GM23338 (cell line): ENCODE results near the gene IQCE. TPM values are rescaled to one million over a fixed set of nuclear protein-coding genes. Genes with fewer than 3 reads are reported as not detected.

Experiments used
- ATAC-seq: fragments of 200-7000 bp; cut with Tn5 transposase; 3 replicates; pipeline ENCODE4 v1.9.1; 2020
- DNase-seq: peaks from one replicate; pipeline ENCODE4 v3.0.0-alpha.2; 2015; ENCODE audit warnings: low spot score
- H2AFZ ChIP-seq: fragments of 200-600 bp; sonication (generic); 2 replicates; pipeline ENCODE4 v1.8.0; 2016; ENCODE audit warnings: antibody characterized with exemption, mild to moderate bottlenecking, moderate library complexity
- H3F3A ChIP-seq: fragments of 200-600 bp; sonication (generic); replicated peaks from 2 replicates; pipeline ENCODE4 v1.8.0; 2017; ENCODE audit warnings: antibody characterized with exemption, mixed run types, low read depth
- H3K27ac ChIP-seq: fragments of 200-600 bp; sonication (generic); 2 replicates; pipeline ENCODE4 v1.6.1; 2016; ENCODE audit warnings: low read depth
- H3K27me3 ChIP-seq: fragments of 200-600 bp; sonication (generic); 2 replicates; pipeline ENCODE4 v1.8.0; 2016; ENCODE audit warnings: mild to moderate bottlenecking, mixed run types, moderate library complexity; ENCODE audit not compliant: insufficient read depth
- H3K36me3 ChIP-seq: fragments of 200-600 bp; sonication (generic); 2 replicates; pipeline ENCODE4 v1.8.0; 2016; ENCODE audit warnings: mild to moderate bottlenecking; ENCODE audit not compliant: insufficient read depth
- H3K4me1 ChIP-seq: fragments of 200-600 bp; sonication (generic); 2 replicates; pipeline ENCODE4 v1.8.0; 2016; ENCODE audit warnings: mild to moderate bottlenecking, moderate library complexity; ENCODE audit not compliant: insufficient read depth
- H3K4me2 ChIP-seq: fragments of 200-600 bp; sonication (generic); 2 replicates; pipeline ENCODE4 v1.7.1; 2017; ENCODE audit warnings: mixed run types
- H3K4me3 ChIP-seq: fragments of 200-600 bp; sonication (generic); 2 replicates; pipeline ENCODE4 v1.6.1; 2016; ENCODE audit warnings: mixed run types
- H3K79me2 ChIP-seq: fragments of 200-600 bp; sonication (generic); replicated peaks from 2 replicates; pipeline ENCODE4 v1.8.0; 2017; ENCODE audit warnings: mild to moderate bottlenecking; ENCODE audit not compliant: insufficient read depth
- H3K9me2 ChIP-seq: fragments of 200-600 bp; sonication (generic); 2 replicates; pipeline ENCODE4 v1.8.0; 2017; ENCODE audit not compliant: insufficient read depth
- H4K20me1 ChIP-seq: fragments of 200-600 bp; sonication (generic); replicated peaks from 2 replicates; pipeline ENCODE4 v1.8.0; 2017; ENCODE audit warnings: mild to moderate bottlenecking; ENCODE audit not compliant: insufficient read depth
- H3K27ac Mint-ChIP-seq: 2 replicates; pipeline ENCODE4 v1.8.0; 2020; ENCODE audit warnings: inconsistent platforms, mild to moderate bottlenecking, moderate library complexity, mixed read lengths
- H3K27me3 Mint-ChIP-seq: 3 replicates; pipeline ENCODE4 v1.8.0; 2022; ENCODE audit warnings: low read depth, mild to moderate bottlenecking, moderate library complexity, mixed read lengths, inconsistent platforms; ENCODE audit not compliant: insufficient read depth, poor library complexity
- H3K36me3 Mint-ChIP-seq: 3 replicates; pipeline ENCODE4 v1.8.0; 2021; ENCODE audit warnings: low read depth, mild to moderate bottlenecking, inconsistent platforms, moderate library complexity, mixed read lengths
- H3K4me1 Mint-ChIP-seq: 3 replicates; pipeline ENCODE4 v1.8.0; 2020; ENCODE audit warnings: mild to moderate bottlenecking, inconsistent platforms, mixed read lengths
- H3K4me3 Mint-ChIP-seq: 3 replicates; pipeline ENCODE4 v1.8.0; 2021; ENCODE audit warnings: moderate library complexity, mild to moderate bottlenecking, inconsistent platforms, mixed read lengths
- H3K9me3 Mint-ChIP-seq: 3 replicates; pipeline ENCODE4 v1.8.0; 2020; ENCODE audit warnings: moderate library complexity, mild to moderate bottlenecking, inconsistent platforms, mixed read lengths
- CREB1 ChIP-seq: fragments of 250-450 bp; sonication (Bioruptor Pico); IDR thresholded peaks from 2 replicates; pipeline ENCODE4 v1.5.0; 2020; ENCODE audit warnings: low read depth, mild to moderate bottlenecking, moderate library complexity
- CTCF ChIP-seq, 2 experiments: fragments of 200-600 bp in 1 of 2; sonication (generic) in 1 of 2; conservative IDR thresholded peaks; 2 replicates each; pipeline versions ENCODE4 v1.5.1 to v1.6.1; 2016 to 2017; ENCODE audit warnings: antibody characterized with exemption in 2 of 2, low read depth in 2 of 2, mild to moderate bottlenecking in 2 of 2, moderate library complexity in 1 of 2
- ETS1 ChIP-seq: IDR thresholded peaks from 2 replicates; pipeline ENCODE4 v1.6.1; 2016; ENCODE audit warnings: antibody characterized with exemption
- EZH2 ChIP-seq: fragments of 200-600 bp; sonication (generic); IDR thresholded peaks from one replicate; pipeline ENCODE4 v1.8.0; 2017; ENCODE audit warnings: antibody characterized with exemption, mild to moderate bottlenecking, low read depth; ENCODE audit not compliant: unreplicated experiment
- EZH2phosphoT487 ChIP-seq: fragments of 200-600 bp; sonication (generic); IDR thresholded peaks from one replicate; pipeline ENCODE4 v1.8.1; 2018; ENCODE audit warnings: antibody characterized with exemption; ENCODE audit not compliant: unreplicated experiment
- JUNB ChIP-seq: IDR thresholded peaks from one replicate; pipeline ENCODE4 v1.6.1; 2016; ENCODE audit warnings: antibody characterized with exemption; ENCODE audit not compliant: unreplicated experiment
- NANOG ChIP-seq: IDR thresholded peaks from 2 replicates; pipeline ENCODE4 v1.6.1; 2016; ENCODE audit warnings: antibody characterized with exemption, borderline replicate concordance
- POLR2AphosphoS5 ChIP-seq: IDR thresholded peaks from 2 replicates; pipeline ENCODE4 v1.6.1; 2016; ENCODE audit warnings: antibody characterized with exemption, low read depth
- REST ChIP-seq: IDR thresholded peaks from one replicate; pipeline ENCODE4 v1.6.1; 2018; ENCODE audit warnings: antibody characterized with exemption; ENCODE audit not compliant: unreplicated experiment
- STAT1 ChIP-seq: IDR thresholded peaks from one replicate; pipeline ENCODE4 v1.6.1; 2016; ENCODE audit warnings: antibody characterized with exemption; ENCODE audit not compliant: unreplicated experiment
- ZNF114 ChIP-seq: fragments of 250-450 bp; sonication (Bioruptor Pico); IDR thresholded peaks from 2 replicates; pipeline ENCODE4 v1.5.0; 2020; ENCODE audit warnings: mild to moderate bottlenecking, moderate library complexity
- ZNF331 ChIP-seq: fragments of 250-450 bp; sonication (Bioruptor Pico); IDR thresholded peaks from 2 replicates; pipeline ENCODE4 v1.5.0; 2020; ENCODE audit warnings: low read depth, mild to moderate bottlenecking, moderate library complexity
- ZNF462 ChIP-seq: fragments of 250-450 bp; sonication (Bioruptor Pico); IDR thresholded peaks from 2 replicates; pipeline ENCODE4 v1.5.0; 2020; ENCODE audit warnings: mild to moderate bottlenecking, moderate library complexity
- polyA plus RNA-seq: library from polyadenylated mRNA; unstranded; fragments of >200 nt; fragmentation: Nextera tagmentation; extraction: Ambion mirVana; gene quantifications from 2 replicates; pipeline ENCODE4 v1.2.1, GENCODE V29; 2016
- total RNA-seq: library from RNA; depleted of rRNA; stranded (reverse); fragments of >200 nt; shearing (Covaris generic); gene quantifications from 2 replicates; pipeline ENCODE4 v1.2.3, GENCODE V29; 2014

Gene IQCE
- total and polyA plus RNA-seq, 2 experiments from 2014 or later, result 5.0 to 7.7 TPM

- Histone ChIP-seq H3K79me2 (no peaks in the 10 kb centered on the region), H3K36me3 (no peaks in the 10 kb centered on the region), H3K4me1 (peaks cover 14% of the 10 kb centered on the region), H2AFZ (peak overlapping the region; percentile 94), H3K9me2 (no peaks in the 10 kb centered on the region), H4K20me1 (no peaks in the 10 kb centered on the region), H3K4me2 (peak overlapping the region; percentile 55; the same call in 1 of the 2 replicates), H3K4me3 (no peak overlapping the region), H3F3A (peaks cover 14% of the 10 kb centered on the region; the same call in 1 of the 2 replicates), H3K27ac (no peak overlapping the region), H3K27me3 (no peaks in the 10 kb centered on the region)
- Mint-ChIP-seq H3K4me1 (peaks cover 40% of the 10 kb centered on the region), H3K9me3 (no peaks in the 10 kb centered on the region), H3K27me3 (peaks cover 24% of the 10 kb centered on the region), H3K4me3 (no peak overlapping the region), H3K27ac (no peak overlapping the region), H3K36me3 (no peaks in the 10 kb centered on the region)
- ATAC-seq (no peak; the same call in 1 of the 3 replicates), DNase-seq (no peak)
- TF ChIP-seq ETS1 (no peak), STAT1 (no peak), EZH2phosphoT487 (no peak), POLR2AphosphoS5 (no peak), EZH2 (no peak), CREB1 (no peak), ZNF462 (no peak), ZNF331 (CRISPR knock-in tag) (no peak), REST (no peak), NANOG (no peak), CTCF (conservative IDR thresholded peaks at IDR 0.05; ENCODE audit: low read depth in 2 of 2) (no peak), JUNB (no peak), ZNF114 (CRISPR knock-in tag) (no peak)
Observed at GRCh38 chr7:2616387-2617324, 57.9 kb downstream of the IQCE start.
